SK-N-SH (cell line): ENCODE results near the gene EHBP1L1.

ENCODE experiments used
- EZH2phosphoT487 ChIP-seq: fragments of 200-600 bp; sonication (generic); IDR thresholded peaks from 2 replicates; pipeline ENCODE4 v1.6.1; 2017; ENCODE audit warnings: low read depth, mixed run types, mild to moderate bottlenecking, antibody characterized with exemption, moderate library complexity, borderline replicate concordance
- TF ChIP-seq, protein P1 (sequence below): IDR thresholded peaks from 2 replicates; pipeline ENCODE4 v1.6.1; 2012; ENCODE audit warnings: mild to moderate bottlenecking, low read depth, low read length, moderate library complexity

GRCh38 chr11:65586676-65587075 lies 10.8 kb downstream of the EHBP1L1 start:
- TF ChIP-seq EZH2phosphoT487: no peak
- TF ChIP-seq, protein P1, sequence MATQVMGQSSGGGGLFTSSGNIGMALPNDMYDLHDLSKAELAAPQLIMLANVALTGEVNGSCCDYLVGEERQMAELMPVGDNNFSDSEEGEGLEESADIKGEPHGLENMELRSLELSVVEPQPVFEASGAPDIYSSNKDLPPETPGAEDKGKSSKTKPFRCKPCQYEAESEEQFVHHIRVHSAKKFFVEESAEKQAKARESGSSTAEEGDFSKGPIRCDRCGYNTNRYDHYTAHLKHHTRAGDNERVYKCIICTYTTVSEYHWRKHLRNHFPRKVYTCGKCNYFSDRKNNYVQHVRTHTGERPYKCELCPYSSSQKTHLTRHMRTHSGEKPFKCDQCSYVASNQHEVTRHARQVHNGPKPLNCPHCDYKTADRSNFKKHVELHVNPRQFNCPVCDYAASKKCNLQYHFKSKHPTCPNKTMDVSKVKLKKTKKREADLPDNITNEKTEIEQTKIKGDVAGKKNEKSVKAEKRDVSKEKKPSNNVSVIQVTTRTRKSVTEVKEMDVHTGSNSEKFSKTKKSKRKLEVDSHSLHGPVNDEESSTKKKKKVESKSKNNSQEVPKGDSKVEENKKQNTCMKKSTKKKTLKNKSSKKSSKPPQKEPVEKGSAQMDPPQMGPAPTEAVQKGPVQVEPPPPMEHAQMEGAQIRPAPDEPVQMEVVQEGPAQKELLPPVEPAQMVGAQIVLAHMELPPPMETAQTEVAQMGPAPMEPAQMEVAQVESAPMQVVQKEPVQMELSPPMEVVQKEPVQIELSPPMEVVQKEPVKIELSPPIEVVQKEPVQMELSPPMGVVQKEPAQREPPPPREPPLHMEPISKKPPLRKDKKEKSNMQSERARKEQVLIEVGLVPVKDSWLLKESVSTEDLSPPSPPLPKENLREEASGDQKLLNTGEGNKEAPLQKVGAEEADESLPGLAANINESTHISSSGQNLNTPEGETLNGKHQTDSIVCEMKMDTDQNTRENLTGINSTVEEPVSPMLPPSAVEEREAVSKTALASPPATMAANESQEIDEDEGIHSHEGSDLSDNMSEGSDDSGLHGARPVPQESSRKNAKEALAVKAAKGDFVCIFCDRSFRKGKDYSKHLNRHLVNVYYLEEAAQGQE: no peak
